GM19023 (cell line): ENCODE data around the gene B3GNT3.

Experiments
- ATAC-seq: cut with Tn5 transposase; IDR thresholded peaks from one replicate; pipeline ENCODE4 v1.9.1; 2021; ENCODE audit warnings: mild to moderate bottlenecking, moderate library complexity; ENCODE audit not compliant: unreplicated experiment

The B3GNT3 gene, protein sequence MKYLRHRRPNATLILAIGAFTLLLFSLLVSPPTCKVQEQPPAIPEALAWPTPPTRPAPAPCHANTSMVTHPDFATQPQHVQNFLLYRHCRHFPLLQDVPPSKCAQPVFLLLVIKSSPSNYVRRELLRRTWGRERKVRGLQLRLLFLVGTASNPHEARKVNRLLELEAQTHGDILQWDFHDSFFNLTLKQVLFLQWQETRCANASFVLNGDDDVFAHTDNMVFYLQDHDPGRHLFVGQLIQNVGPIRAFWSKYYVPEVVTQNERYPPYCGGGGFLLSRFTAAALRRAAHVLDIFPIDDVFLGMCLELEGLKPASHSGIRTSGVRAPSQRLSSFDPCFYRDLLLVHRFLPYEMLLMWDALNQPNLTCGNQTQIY

DNA sequence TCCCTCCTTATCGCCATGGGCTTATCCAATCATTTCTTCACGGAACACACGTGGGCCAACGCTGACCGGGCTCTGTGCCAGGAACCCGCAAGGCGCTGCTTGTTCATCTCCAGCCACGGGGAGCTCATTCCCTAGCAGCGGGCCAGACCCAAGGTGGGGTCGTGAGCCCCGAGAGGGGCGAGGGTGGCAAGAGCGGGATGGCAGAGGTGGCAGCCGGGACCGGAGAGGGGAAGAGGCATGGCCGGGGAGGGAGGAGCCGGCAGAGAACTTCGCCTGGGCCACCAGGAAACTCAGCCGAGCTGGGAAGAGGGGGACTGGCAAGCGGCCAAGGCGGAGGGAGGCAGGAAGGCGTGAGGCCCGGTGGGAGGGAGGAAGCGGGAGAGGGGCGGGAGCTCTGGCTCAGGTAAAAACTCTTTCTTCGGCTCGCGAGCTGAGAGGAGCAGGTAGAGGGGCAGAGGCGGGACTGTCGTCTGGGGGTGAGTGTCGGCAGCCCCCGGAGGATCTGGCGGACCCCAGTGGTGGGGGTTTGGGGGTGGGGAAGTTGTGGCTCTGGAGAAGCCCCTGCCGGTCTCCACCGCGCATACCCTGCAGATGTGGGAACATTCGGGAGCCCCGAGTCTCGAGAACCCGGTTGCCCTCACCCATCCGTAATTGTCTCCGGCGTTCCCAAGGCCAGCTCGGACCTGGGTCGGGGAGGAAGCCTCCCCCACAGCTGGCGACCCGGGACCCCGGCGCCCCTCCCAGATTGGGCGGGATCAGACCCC, at the start of gene B3GNT3:
Gene B3GNT3 (plus strand): TSS at position 408 of the 764 bp plus-strand sequence. CDS start 12,670 bp downstream, outside the sequence.
- ATAC-seq: no peak

DNA sequence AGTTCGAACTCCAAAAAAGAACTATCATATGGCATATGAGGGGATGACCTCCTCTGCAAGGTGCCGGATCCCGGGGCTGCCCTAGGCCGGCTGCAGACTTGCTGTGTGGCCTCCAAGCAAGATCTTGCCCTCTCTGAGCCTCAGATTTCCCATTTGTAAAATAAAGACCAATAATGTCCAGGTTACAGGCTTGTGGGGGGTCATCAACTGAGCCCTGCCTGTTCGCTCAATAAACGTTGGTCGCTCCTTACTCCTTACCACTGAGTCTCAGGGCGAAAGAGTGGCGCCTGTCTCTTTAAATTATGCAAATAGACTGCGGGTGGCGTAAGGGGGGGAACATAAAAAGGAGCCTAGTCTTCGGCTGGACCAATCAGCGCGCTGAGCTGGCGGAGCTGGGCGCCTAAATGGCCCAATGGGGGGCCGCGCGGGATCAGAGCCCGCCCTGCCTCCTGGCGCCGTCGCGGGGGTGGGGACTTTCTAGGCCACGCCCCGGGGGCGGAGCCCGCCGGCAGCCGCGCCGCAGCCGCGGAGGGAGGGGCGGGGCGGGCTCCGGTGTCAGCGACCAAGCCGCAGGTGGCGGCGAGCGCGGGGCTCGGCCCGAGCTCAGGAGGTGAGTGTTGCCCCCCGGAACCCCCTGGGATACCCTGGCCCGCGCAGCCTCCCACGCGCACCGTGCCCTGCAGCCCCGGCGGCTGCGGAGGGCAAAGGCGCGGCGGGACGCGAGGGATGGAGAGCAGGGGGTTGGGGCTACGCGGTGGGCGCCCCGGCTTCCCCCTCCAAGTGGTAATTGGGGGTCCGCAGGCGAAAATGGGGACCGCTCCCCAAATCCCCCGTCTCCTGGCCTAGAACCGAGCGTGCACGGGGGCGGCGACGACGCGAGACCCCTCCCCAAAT, 47.5 kb upstream of the B3GNT3 start:
- ATAC-seq: peak; percentile 80

DNA sequence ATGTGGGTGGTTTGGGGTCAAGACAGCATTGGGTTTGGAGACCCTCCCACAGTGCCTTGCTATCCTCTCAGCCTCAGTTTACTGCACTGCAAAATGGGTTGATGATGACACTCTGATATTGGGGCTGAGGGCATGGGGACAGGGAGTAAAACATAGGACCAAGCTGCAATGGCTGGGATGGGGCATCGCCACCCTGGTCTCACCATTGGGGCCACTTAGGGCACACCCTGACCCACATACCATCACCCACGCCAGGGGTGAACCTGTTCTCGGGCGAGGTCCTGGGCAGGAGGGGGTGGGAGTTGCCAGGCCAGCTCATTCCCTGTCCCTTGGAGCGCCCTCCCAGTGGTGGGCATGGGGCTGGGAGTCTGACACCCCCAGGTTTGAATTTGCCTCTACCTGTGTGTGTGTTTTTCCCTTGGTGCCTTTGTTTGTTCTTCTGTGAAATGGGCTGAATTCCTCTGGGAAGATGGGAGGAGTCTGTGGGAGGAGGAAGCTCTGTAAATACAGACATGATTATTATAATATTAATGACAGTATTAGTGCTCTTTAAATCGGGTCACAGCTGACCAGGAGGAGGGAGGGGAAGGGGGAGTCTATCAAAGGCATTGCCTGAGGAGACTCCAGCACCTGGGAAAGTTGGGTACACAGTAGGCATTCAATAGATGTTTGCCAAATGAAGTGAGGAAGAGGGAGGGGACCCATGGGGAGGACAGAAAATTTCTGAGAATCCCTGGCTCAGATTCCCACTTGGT, 45.9 kb upstream of the B3GNT3 start:
- no peak for ATAC-seq

DNA sequence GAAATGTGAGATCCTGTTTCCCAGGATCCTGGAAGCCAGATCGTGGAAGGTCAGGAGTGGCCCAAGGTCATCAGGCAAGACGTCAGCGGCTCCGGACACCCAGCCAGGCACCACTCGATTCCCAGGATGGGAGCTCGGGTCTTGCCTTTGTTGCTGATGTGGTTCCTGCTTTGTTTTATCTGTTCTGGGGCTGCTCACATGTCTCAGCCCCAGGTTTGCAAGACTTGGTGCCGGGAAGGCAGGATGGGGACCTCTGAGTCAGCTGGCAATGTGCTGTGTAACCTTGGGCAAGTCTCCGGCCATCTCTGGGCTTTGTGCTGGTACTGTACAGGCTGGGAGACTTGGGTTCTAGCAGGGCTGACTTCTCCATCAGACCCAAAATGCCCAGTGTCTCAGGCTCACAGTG, 45.0 kb upstream of the B3GNT3 start:
- ATAC-seq: no peak

DNA sequence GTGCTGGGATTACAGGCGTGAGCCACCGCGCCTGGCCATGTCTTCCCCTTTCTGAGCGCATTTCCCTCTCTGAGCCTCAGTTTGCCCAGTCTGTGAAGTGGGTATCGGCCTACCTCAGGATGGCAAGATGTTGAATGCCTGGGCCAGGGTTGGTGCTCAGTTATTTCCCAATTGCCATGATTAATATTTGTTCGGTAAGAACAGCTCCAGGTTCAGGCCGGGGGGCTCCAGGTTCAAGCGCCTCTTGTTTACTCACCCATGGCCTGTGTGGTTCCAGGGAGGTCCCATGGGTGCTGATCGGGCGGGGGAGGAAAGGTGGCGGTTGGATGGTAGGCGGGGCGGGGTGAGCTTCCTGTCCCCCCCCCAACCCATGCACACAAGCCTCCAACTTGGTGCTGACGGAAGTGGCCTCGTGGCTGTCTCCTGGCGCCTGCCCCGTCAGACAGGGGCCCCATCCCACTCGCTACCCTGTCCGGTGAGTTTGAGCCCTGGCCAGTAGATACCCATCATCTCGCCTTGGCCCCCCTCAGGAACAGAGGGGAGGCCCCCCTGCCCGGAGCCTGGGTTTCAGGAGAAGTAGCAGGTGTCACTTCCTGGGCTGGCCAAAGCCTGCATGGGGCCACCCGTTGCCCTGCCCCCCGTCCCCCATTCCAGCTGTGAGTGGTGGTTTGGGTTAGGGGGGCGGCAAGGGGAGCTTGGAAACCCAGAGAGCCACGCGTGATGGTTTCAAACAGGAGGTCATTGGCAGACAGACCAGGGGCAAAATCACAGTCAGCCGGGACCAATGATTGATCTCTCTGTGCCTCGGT, 43.6 kb upstream of the B3GNT3 start, which contains the start of gene FCHO1:
Gene FCHO1 (plus strand): TSS at position 375 of the 809 bp plus-strand sequence. CDS start 3,688 bp downstream, outside the sequence.
- ATAC-seq: peak; percentile 38

DNA sequence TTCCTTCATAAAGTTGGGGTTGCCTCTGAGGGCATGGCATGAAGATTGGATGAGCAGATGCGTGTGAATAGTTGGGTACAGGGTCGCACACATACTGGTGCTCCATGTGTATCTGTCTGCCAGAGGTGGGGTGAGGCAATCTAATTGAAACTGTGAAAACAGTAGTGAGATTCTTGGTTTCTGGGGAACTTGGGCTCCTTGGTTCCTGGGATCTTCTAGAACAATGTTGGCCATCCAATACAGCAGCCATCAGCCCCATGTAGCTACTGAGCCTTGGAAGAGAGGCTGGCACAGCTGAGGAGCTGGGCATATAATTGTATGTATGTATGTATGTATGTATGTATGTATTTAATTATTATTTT, 43.0 kb upstream of the B3GNT3 start:
- no peak for ATAC-seq

DNA sequence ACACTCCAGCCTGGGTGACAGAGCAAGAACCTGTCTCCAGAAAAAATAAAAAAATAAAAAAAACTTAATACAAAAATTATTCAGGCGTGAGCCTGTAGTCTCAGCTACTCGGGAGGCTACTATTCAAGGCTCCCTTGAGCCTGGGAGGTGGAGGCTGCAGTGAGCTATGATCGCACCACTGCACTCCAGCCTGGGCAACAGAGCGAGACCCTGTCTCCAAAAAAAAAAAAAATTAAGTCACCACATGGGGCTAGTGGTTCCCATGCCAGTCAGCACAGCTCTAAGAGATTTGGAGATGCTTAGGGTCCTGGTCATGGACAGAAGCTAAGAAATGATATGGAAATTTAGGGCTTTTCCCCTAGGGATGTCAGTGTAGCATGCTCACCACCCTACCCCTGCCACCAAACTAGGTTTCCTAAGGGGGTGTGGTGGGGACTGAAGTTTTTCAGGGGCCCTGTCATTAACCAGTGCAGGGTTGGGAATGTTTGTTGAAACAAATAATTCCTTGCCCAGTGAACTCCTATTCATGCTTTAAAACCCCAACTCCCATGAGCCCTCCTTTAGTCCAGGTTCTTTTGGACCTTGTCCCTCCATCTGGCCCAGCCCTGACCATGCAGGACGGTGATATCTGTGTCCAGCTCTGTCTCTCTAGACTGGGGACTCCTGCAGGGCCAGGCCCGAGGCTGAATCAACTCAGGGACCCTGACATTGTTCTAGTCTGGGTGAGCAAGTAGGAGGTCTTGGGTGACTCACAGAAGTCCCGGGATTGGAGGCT, 41.9 kb upstream of the B3GNT3 start:
- ATAC-seq: no peak

DNA sequence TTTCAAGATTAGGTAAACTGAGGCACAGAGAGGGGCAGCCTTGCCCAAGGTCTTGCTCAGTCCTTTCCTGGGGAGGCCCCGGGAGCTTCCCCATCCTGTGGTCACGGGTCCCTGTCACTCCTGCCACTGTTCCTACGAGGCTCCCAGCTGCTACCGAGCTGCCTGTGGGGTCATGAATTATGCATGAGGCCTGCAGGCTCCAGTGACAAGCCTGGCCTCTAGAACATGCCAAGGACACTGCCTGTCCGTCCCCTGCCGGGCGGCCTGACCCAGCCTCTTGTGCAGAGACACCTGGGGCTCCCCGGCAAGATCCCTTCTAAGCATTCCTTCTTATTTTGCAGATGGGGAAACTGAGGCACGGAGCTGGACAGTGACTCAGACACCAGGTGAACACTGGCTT, 41.0 kb upstream of the B3GNT3 start:
- no peak for ATAC-seq

DNA sequence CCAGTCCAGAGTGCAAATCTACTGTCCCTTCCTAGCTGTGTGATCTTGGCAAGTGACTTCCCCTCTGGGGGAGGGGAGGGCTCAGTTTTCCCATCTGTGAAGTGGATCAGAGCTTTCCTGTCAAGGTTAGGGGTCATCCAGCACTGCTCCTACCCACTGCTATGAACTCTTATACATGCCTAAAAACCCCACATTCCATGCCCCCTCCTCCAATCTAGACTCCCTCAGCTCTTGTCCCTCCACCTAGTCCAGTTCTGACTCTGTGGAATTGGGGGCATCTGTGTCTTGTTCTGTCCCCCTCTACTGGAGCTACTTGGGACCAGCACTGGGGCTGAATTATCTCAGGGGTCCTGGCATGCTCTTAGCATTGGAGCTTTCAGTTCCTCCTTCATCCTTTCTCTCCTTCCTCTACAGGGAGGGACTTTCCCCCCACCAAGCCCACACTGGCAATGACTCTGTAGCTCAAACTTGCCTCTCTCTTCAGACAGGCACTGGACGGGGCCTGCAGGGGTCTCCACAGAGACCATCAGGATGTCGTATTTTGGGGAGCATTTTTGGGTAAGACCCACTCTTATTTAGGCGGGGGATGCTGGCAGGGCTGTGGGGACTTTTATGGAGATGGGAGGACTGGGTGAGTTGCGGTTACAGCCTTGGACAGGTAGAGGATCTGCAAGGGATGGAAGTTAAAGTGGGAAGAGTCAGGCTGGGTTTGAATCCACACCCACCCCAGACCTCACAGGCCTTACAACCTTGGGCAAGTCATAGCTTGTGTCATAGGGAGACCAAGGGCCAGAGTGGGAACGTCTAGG, 40.1 kb upstream of the B3GNT3 start:
- ATAC-seq: peak; percentile 46

DNA sequence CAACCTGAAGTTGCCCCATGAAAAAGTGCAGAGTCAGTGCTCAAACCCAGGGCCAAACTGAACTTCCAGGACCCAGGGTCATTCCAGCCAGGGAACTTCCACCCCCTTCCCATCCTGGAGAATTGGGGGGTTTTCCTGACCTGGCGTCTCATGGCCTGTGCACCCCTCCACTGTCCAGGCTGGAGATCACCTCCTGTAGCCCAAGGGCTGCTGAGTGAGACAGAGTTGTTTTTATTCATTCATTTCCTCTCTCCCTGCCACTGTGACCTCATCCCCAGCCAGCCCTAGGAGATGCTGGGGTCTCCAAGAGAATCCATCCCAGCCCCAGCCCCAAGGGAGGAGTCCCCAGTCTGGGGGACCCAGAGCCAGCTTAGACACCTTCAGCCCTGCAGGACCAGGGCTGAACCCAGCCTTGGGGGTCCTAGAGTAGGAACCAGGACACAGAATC, 39.5 kb upstream of the B3GNT3 start:
- no peak for ATAC-seq

DNA sequence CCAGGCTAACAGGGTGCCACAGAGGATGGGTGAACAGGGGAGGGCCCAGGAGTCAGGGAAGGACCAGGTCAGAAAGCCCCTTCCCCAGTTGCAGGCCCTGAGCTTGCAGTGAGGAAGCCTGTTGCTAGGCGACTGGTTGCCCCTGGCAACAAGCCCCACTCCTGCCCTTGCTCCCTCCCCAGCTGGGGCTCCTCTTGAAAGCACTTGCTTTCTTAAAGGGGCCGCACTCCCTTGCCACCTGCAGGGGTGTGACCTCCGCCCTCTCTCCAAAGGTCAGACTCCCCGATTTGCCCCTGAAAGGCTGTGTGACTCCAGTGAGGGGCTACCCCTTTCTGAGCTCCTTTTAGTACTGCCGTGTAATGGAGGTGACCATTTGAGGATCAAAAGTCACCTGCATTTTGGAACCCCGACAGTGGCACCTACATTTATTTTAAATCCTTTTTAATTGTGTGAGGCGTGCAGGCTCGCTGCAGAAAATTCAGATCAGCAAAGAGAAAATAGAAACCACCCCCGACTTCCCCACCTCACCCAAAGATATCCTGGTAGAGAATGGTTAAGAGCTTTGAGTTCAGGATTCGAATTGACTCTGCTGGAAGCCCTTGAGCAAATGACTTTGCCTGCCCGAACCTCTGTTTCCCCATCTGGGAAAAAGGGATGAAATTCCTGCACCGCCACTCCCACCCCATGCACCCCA, 38.8 kb upstream of the B3GNT3 start:
- no peak for ATAC-seq

DNA sequence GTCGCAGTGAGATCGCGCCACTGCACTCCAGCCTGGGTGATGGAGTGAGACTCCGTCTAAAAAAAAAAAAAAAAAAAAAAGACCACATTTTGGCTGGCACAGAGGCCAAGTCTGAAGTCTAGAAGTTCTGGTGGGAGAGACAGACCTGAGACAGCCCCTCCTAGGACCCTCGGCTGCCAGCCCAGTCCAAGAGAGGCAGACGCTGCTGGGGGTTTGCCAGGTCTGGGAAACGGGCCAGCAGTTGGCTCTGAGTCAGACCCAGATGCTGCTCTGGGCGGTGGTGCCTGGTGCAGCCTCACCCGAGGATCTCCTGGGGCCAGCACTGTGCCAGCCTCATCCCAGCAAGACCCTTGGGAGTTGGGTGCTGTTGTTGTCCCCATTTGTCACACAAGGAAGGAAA, 37.8 kb upstream of the B3GNT3 start:
- ATAC-seq: no peak

DNA sequence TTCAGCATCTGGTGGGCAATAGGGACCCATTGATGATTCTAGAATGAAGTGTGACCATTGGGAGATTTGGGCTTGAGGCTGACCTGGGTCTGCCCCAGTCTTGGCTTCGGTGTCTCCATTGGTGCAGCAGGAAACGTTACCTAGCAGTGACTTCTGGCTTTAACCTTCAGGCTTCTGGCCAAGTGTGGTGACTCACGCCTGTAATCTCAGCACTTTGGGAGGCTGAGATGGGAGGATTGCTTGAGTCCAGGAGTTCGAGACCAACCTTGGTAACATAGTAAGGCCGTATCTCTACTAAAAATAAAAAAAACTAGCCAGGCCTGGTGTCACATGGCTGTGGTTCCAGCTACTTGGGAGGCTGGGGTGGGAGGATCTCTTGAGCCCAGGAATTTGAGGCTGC, 36.4 kb upstream of the B3GNT3 start:
- ATAC-seq: no peak

DNA sequence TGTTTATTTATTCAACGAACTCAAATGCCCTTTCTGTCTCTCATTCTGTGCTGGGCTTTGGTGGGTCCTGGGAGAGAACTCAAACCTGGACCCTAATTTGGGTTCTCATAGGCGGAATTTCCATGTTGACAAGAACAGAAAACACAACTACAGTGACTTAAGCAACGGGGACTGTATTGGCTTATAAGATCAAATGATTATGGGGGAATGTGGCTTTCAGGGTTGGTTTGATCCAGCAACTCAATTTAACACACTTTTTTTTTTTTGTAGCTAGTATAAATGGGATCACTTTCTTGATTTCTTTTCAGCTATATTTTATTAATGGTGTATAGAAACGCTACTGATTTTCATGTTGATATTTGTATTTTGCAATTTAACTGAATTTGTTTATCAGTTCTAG, 33.8 kb upstream of the B3GNT3 start:
- no peak for ATAC-seq

DNA sequence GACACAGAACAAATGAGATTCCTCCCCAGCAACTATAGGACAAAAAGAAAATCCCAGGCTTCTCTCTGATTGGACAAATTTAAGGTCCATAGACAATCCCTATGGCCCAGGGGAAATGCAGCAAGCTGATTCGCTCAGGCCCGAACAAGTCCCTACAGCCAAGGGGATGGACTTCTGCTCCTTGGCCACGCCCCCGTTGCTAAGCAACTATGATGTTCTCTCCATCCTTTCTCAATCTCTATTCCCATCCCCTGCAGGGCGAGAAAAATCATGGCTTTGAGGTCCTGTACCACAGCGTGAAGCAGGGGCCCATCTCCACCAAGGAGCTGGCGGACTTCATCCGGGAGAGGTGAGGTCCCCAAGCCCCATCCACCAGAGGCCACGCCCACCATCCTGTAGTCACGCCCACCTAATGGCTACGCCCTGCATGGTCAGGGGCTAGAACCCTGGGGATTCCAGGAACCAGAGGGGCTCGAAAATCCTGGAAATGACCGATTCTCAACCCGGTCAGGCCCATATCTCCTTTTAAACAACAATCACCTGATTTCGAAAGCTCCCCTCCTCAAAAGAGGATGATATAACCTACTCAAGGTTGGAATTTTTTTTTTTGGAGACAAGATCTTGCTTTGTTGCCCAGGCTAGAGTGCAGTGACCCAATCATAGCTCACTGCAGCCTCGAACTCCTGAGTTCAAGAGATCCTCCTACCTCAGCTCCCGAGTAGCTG, 32.3 kb upstream of the B3GNT3 start:
- ATAC-seq: no peak

DNA sequence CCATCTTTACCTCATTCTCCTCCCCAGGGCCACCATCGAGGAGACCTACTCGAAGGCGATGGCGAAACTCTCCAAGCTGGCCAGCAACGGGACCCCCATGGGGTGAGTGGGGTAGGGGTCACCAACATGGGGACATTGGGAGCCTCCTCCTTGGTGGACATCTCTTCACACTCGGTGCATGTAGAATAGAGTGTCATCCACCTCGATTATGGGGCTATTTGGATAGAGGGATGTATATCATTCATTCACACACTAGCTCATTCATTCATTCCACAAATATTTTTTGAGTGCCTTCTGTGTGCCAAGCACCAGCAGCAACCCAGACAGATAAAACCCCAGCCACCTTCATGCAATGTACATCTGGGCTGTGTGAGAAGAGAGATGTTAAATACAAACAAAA, 30.6 kb upstream of the B3GNT3 start:
- no peak for ATAC-seq
